Peyer's patch (tissue), 4 donors: Measurements from ENCODE around the gene OR56A1.

ENCODE experiments used
- CTCF ChIP-seq, 6 experiments: fragments of 450-650 bp in 4 of 6; fragments of 200-600 bp in 2 of 6; sonication (generic) in 1 of 6; IDR thresholded peaks; one replicate each; pipeline ENCODE4 v1.5.1; 2017 to 2019; ENCODE audit warnings: antibody characterized with exemption in 6 of 6, mild to moderate bottlenecking in 3 of 6, moderate library complexity in 1 of 6
- POLR2A ChIP-seq, 2 donors: fragments of 450-650 bp; IDR thresholded peaks; one replicate each; pipeline ENCODE4 v1.5.1; 2017; ENCODE audit warnings: antibody characterized with exemption in 2 of 2, mild to moderate bottlenecking in 2 of 2, moderate library complexity in 2 of 2

- TF ChIP-seq CTCF (IDR thresholded peaks at IDR 0.05) (no peak), POLR2A (IDR thresholded peaks at IDR 0.05) (no peak)
Observed at GRCh38 chr11:6002202-6002699, 28.3 kb downstream of the OR56A1 start.
